K562 (cell line): Measurements from ENCODE around the gene ENTREP1. TPM values are rescaled to one million over a fixed set of nuclear protein-coding genes. Genes with fewer than 3 reads are reported as not detected.

Experiments used
- ATAC-seq: fragments of 200-7000 bp; cut with Tn5 transposase; 3 replicates; pipeline ENCODE4 v1.9.1; 2020; ENCODE audit warnings: moderate library complexity
- BruUV-seq: library from RNA; stranded (reverse); fragments of 400-500 nt; replicated peaks from 2 replicates; lab custom pipeline; 2021; lab: Mats Ljungman, UMichigan
- CTCF ChIA-PET: fragments of 300-600 bp; formaldehyde crosslinking; extraction: SDS; loops from one replicate; lab custom pipeline; 2021; ENCODE audit warnings: low intra/inter-chr PET ratio; lab: Yijun Ruan, JAX
- POLR2A ChIA-PET: fragments of 300-600, 350-650 bp; sonication (Branson Sonifier 250); formaldehyde crosslinking; extraction: SDS; loops from one replicate; lab custom pipeline; 2021; ENCODE audit warnings: antibody characterized with exemption, inconsistent platforms; lab: Yijun Ruan, JAX
- DNase-seq, 4 experiments: peaks; one replicate each; pipeline versions ENCODE4 v3.0.0 to v3.0.0-alpha.2; 2011 to 2018; ENCODE audit warnings: low spot score in 3 of 4, mixed read lengths in 3 of 4; ENCODE audit errors: extremely low read depth in 1 of 4
- FAIRE-seq: peaks from 2 replicates; lab custom pipeline; 2011; peaks lifted over from hg19 to GRCh38; lab: Jason Lieb, UNC
- H2AFZ ChIP-seq: 2 replicates; pipeline ENCODE4 v1.6.0; 2011; ENCODE audit warnings: low read depth, low read length, control low read depth, inconsistent platforms
- H3K27ac ChIP-seq: fragments of 200-600 bp; 3 replicates; pipeline ENCODE4 v1.8.0; 2011; ENCODE audit warnings: low read depth, mild to moderate bottlenecking, control low read depth, inconsistent platforms, low read length, moderate library complexity, mixed read lengths; ENCODE audit errors: extremely low read depth
- H3K27me3 ChIP-seq, 2 experiments: fragments of 300-600 bp in 1 of 2; 2 replicates in 1 of 2; 3 replicates in 1 of 2; pipeline versions ENCODE4 v1.6.0 to v1.8.0; 2011; ENCODE audit warnings: inconsistent platforms in 2 of 2, low read length in 2 of 2, mild to moderate bottlenecking in 1 of 2, mixed read lengths in 1 of 2, moderate library complexity in 1 of 2; ENCODE audit not compliant: control insufficient read depth in 2 of 2, insufficient read depth in 2 of 2
- H3K36me3 ChIP-seq: fragments of 300-600 bp; 3 replicates; pipeline ENCODE4 v1.8.0; 2011; ENCODE audit warnings: mild to moderate bottlenecking, low read length, inconsistent platforms; ENCODE audit not compliant: control insufficient read depth, insufficient read depth
- H3K4me1 ChIP-seq, 2 experiments: fragments of 200-600 bp in 1 of 2; replicated peaks in 1 of 2; 2 replicates in 1 of 2; 3 replicates in 1 of 2; pipeline versions ENCODE4 v1.5.1 to v1.8.0; 2011; ENCODE audit warnings: inconsistent platforms in 2 of 2, low read length in 2 of 2, mild to moderate bottlenecking in 1 of 2, mixed read lengths in 1 of 2, moderate library complexity in 1 of 2; ENCODE audit not compliant: control insufficient read depth in 2 of 2, insufficient read depth in 2 of 2
- H3K4me2 ChIP-seq: 2 replicates; pipeline ENCODE4 v1.6.1; 2011; ENCODE audit warnings: low read length, control low read depth, inconsistent platforms, mixed read lengths; ENCODE audit not compliant: insufficient read depth
- H3K4me3 ChIP-seq: fragments of 200-600 bp; sonication (generic), shearing (Covaris generic); 2 replicates; pipeline ENCODE4 v1.5.1; 2016; ENCODE audit warnings: control low read depth, inconsistent platforms
- H3K79me2 ChIP-seq: fragments of 200-600 bp; 3 replicates; pipeline ENCODE4 v1.8.0; 2011; ENCODE audit warnings: low read length, inconsistent platforms; ENCODE audit not compliant: control insufficient read depth, insufficient read depth
- H3K9ac ChIP-seq, 2 experiments: 2 replicates each; pipeline versions ENCODE4 v1.6.0 to v1.6.1; 2011; ENCODE audit warnings: low read depth in 2 of 2, low read length in 2 of 2, control low read depth in 1 of 2, inconsistent platforms in 1 of 2, mild to moderate bottlenecking in 1 of 2, mixed read lengths in 1 of 2; ENCODE audit not compliant: insufficient read depth in 1 of 2
- H3K9me1 ChIP-seq: one replicate; pipeline ENCODE4 v1.6.0; 2011; ENCODE audit warnings: inconsistent platforms, mild to moderate bottlenecking, low read length, moderate library complexity; ENCODE audit not compliant: control insufficient read depth, insufficient read depth
- H3K9me3 ChIP-seq: replicated peaks from 2 replicates; pipeline ENCODE4 v1.5.1; 2011; ENCODE audit warnings: low read depth, low read length, inconsistent platforms; ENCODE audit not compliant: control insufficient read depth, insufficient read depth
- H4K20me1 ChIP-seq: replicated peaks from 2 replicates; pipeline ENCODE4 v1.6.1; 2011; ENCODE audit warnings: low read length, inconsistent platforms, mixed read lengths; ENCODE audit not compliant: control insufficient read depth, insufficient read depth
- DDX20 ChIP-seq: fragments of 450-650 bp; IDR thresholded peaks from 2 replicates; pipeline ENCODE4 v1.6.1; 2016; ENCODE audit warnings: missing genetic modification characterization, low read depth, mild to moderate bottlenecking, missing compliant biosample characterization, moderate library complexity
- ESRRB ChIP-seq: fragments of 250-450 bp; sonication (Bioruptor Pico); IDR thresholded peaks from 2 replicates; pipeline ENCODE4 v1.5.0; 2020; ENCODE audit warnings: mild to moderate bottlenecking, moderate library complexity, borderline replicate concordance
- FOXA3 ChIP-seq, 2 experiments: fragments of 450-650 bp in 1 of 2; sonication (generic) in 1 of 2; formaldehyde crosslinking; IDR thresholded peaks in 1 of 2; conservative IDR thresholded peaks in 1 of 2; 2 replicates each; pipeline versions ENCODE4 v1.4.0 to v1.8.0; 2020 to 2022; ENCODE audit warnings: mild to moderate bottlenecking in 2 of 2, missing genetic modification reagents in 1 of 2
- ILK ChIP-seq: fragments of 450-650 bp; IDR thresholded peaks from 2 replicates; pipeline ENCODE4 v1.6.1; 2016; ENCODE audit warnings: missing genetic modification characterization, low read depth, mild to moderate bottlenecking, missing compliant biosample characterization, moderate library complexity, borderline replicate concordance
- KLF1 ChIP-seq: fragments of 450-650 bp; IDR thresholded peaks from 2 replicates; pipeline ENCODE4 v1.6.1; 2016; ENCODE audit warnings: missing genetic modification characterization, missing compliant biosample characterization
- MAFF ChIP-seq: IDR thresholded peaks from 2 replicates; pipeline ENCODE4 v1.6.1; 2012; ENCODE audit warnings: low read length, improper control_type of control experiment
- NELFE ChIP-seq: IDR thresholded peaks from 2 replicates; pipeline ENCODE4 v1.6.1; 2011; ENCODE audit warnings: mild to moderate bottlenecking; ENCODE audit not compliant: insufficient read depth, insufficient read length
- SETDB1 ChIP-seq: IDR thresholded peaks from one replicate; pipeline ENCODE4 v1.6.1; 2012; ENCODE audit warnings: low read length, control low read depth, inconsistent platforms
- SMARCB1 ChIP-seq: IDR thresholded peaks from 2 replicates; pipeline ENCODE4 v1.6.1; 2011; ENCODE audit warnings: improper control_type of control experiment, low read depth; ENCODE audit not compliant: insufficient read length
- SREBF1 ChIP-seq: fragments of 150-350 bp; IDR thresholded peaks from 2 replicates; pipeline ENCODE4 v1.6.1; 2014; ENCODE audit warnings: antibody characterized with exemption, low read depth, low read length, borderline replicate concordance
- ZBTB8A ChIP-seq: fragments of 450-650 bp; IDR thresholded peaks from 2 replicates; pipeline ENCODE4 v1.6.1; 2018; ENCODE audit warnings: mild to moderate bottlenecking, moderate library complexity; ENCODE audit not compliant: partially characterized antibody
- ZNF3 ChIP-seq: fragments of 250-450 bp; sonication (Bioruptor Pico); IDR thresholded peaks from 2 replicates; pipeline ENCODE4 v1.5.0; 2021; ENCODE audit warnings: mild to moderate bottlenecking, moderate library complexity
- WGBS: fragments of 100-300 bp; shearing (Covaris generic); methylation state at CpG from one replicate; pipeline ENCODE4 v1.1.6; 2016; ENCODE audit warnings: low coverage, mixed read lengths; ENCODE audit not compliant: insufficient coverage; ENCODE audit errors: missing lambda C conversion rate; 5-methylcytosine and 5-hydroxymethylcytosine counted together
- in situ Hi-C: fragments of 300-500 bp; cut with MboI; formaldehyde crosslinking; loops from 4 replicates; pipeline ENCODE4 v1.15.0; 2018; ENCODE audit warnings: inconsistent platforms, mixed read lengths
- intact Hi-C: fragments of 100-400 bp; cut with micrococcal nuclease; formaldehyde crosslinking; loops from 2 replicates; pipeline ENCODE4 v1.14.2; 2022
- polyA plus RNA-seq, 8 experiments: library from polyadenylated mRNA; depleted of rRNA in 4 of 8; stranded (reverse) in 5 of 8; unstranded in 3 of 8; fragments of >200 nt; fragmentation: Nextera tagmentation in 2 of 8; fragmentation: Illumina TruSeq in 1 of 8; extraction: Ambion mirVana in 2 of 8; extraction: Trizol in 1 of 8; gene quantifications; 2 replicates each; pipeline versions ENCODE4 v1.2.1 to v1.2.3, GENCODE V29; 2011 to 2014; ENCODE audit warnings: inconsistent platforms in 1 of 8, missing spikeins in 1 of 8
- total RNA-seq, 7 experiments: library from RNA; depleted of rRNA in 6 of 7; stranded (reverse); fragments of >200 nt in 6 of 7; fragmentation: Illumina TruSeq in 2 of 7; extraction: Trizol in 2 of 7; gene quantifications; 2 replicates each; pipeline versions ENCODE4 v1.2.1 to v1.2.3, GENCODE V29; 2011 to 2021; ENCODE audit warnings: low replicate concordance in 1 of 7
- TF ChIP-seq, protein P1 (sequence below): fragments of 150-350 bp; conservative IDR thresholded peaks from 2 replicates; pipeline ENCODE4 v1.6.1; 2014; ENCODE audit warnings: low read length

Gene ENTREP1
- total and polyA plus RNA-seq, 9 of the 15 experiments (the other 6 are each of a cell fraction or from before 2014, with no cell fraction given), result not detected

DNA sequence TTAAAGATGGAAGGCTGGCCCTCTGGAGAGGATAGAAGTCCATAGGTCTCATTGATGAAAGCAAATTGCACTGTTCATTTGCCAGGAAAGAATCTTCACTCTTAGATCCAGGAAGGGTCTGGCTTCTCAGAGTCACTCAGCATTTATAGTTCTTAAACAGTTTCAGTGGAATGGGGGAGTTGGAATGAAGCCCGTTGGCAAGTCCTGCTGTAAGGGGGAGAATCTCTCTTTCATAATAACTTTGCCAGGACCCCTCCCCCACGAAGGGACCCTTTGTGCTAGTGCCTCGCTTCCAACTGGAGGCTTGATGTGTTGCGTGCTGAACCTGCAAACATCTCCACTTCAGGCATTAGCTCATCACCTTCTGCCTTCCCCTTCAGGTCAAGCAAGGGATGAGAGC is 57.1 kb downstream of the ENTREP1 start:
- ChIA-PET CTCF (no interaction called here), POLR2A (no interaction called here)
- no peaks in the 10 kb centered on the region for H3K4me1 ChIP-seq
- H3K9me3 ChIP-seq, result no peaks in the 10 kb centered on the region
- no peak overlapping the region for H3K9ac ChIP-seq
- H3K27me3 ChIP-seq, result peaks cover 8 to 35% of the 10 kb centered on the region in 2 experiments
- H3K4me2 ChIP-seq, result no peak overlapping the region
- in situ Hi-C loops, result no loop called here
- H3K79me2 ChIP-seq, result no peaks in the 10 kb centered on the region
- no peaks in the 10 kb centered on the region for H3K9me1 ChIP-seq
- no peaks in the 10 kb centered on the region for H4K20me1 ChIP-seq
- H3K36me3 ChIP-seq, result no peaks in the 10 kb centered on the region
- FAIRE-seq (no peak), ATAC-seq (no peak)
- intact Hi-C loops, result no loop called here
- WGBS, result 0% methylated on average over 4 of the region's 4 CpGs
- TF ChIP-seq SETDB1, result no peak
- no peak for TF ChIP-seq NELFE
- no peak for TF ChIP-seq DDX20 (tag)
- no peak for TF ChIP-seq KLF1 (tag)
- TF ChIP-seq ZNF3, result no peak
- no peak for TF ChIP-seq ESRRB (CRISPR knock-in tag)
- no peak for TF ChIP-seq SMARCB1
- TF ChIP-seq FOXA3 (CRISPR knock-in tag; conservative IDR thresholded peaks at IDR 0.05 in 1 of 2, IDR thresholded peaks at IDR 0.05 in 1 of 2), result no peak
- TF ChIP-seq SREBF1, result no peak
- TF ChIP-seq, protein P1, sequence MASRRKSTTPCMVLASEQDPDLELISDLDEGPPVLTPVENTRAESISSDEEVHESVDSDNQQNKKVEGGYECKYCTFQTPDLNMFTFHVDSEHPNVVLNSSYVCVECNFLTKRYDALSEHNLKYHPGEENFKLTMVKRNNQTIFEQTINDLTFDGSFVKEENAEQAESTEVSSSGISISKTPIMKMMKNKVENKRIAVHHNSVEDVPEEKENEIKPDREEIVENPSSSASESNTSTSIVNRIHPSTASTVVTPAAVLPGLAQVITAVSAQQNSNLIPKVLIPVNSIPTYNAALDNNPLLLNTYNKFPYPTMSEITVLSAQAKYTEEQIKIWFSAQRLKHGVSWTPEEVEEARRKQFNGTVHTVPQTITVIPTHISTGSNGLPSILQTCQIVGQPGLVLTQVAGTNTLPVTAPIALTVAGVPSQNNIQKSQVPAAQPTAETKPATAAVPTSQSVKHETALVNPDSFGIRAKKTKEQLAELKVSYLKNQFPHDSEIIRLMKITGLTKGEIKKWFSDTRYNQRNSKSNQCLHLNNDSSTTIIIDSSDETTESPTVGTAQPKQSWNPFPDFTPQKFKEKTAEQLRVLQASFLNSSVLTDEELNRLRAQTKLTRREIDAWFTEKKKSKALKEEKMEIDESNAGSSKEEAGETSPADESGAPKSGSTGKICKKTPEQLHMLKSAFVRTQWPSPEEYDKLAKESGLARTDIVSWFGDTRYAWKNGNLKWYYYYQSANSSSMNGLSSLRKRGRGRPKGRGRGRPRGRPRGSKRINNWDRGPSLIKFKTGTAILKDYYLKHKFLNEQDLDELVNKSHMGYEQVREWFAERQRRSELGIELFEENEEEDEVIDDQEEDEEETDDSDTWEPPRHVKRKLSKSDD, result no peak
- TF ChIP-seq ZBTB8A, result no peak
- no peak for TF ChIP-seq ILK (tag)
- TF ChIP-seq MAFF, result no peak
- TF ChIP-seq, all 486 proteins: peak for 0
- no TSS peak for BruUV-seq
- Histone ChIP-seq H3K27ac (no peak overlapping the region), H2AFZ (no peak overlapping the region), H3K4me3 (no peak overlapping the region)
- no peak for DNase-seq
